H1 (cell line): Measurements from ENCODE around the gene C20orf202. TPM values are rescaled to one million over a fixed set of nuclear protein-coding genes. Genes with fewer than 3 reads are reported as not detected.

Experiments
- CBX8 ChIP-seq: fragments of 300-800, 300-1000 bp; sonication (generic); IDR thresholded peaks from 2 replicates; pipeline ENCODE4 v1.7.1; 2016; ENCODE audit warnings: low read depth, low read length, borderline replicate concordance
- POLR2AphosphoS5 ChIP-seq: IDR thresholded peaks from 2 replicates; pipeline ENCODE4 v1.6.1; 2011; ENCODE audit warnings: low read depth, low read length
- POU5F1 ChIP-seq: IDR thresholded peaks from 2 replicates; pipeline ENCODE4 v1.6.1; 2011; ENCODE audit warnings: low read depth, mild to moderate bottlenecking, low read length, moderate library complexity
- SP4 ChIP-seq: IDR thresholded peaks from 2 replicates; pipeline ENCODE4 v1.6.1; 2012; ENCODE audit warnings: low read length, inconsistent platforms
- SRF ChIP-seq: IDR thresholded peaks from 2 replicates; pipeline ENCODE4 v1.6.1; 2011; ENCODE audit warnings: mild to moderate bottlenecking, low read depth, low read length, moderate library complexity
- TCF12 ChIP-seq: IDR thresholded peaks from 2 replicates; pipeline ENCODE4 v1.6.1; 2011; ENCODE audit warnings: low read depth, mild to moderate bottlenecking, low read length
- USF2 ChIP-seq: IDR thresholded peaks from 2 replicates; pipeline ENCODE4 v1.6.1; 2011; ENCODE audit warnings: low read length, improper control_type of control experiment
- polyA plus RNA-seq, 7 experiments: library from polyadenylated mRNA; depleted of rRNA in 3 of 7; stranded (reverse) in 5 of 7; unstranded in 2 of 7; fragments of >200 nt in 5 of 7; fragments of 200-250 nt in 2 of 7; gene quantifications; 1 replicate in 5 of 7; 2 replicates in 1 of 7; 4 replicates in 1 of 7; pipeline versions ENCODE4 v1.2.1 to v1.2.3, GENCODE V29; 2011 to 2013; ENCODE audit warnings: missing spikeins in 2 of 7, mixed read lengths in 2 of 7
- total RNA-seq: library from RNA; stranded (reverse); fragmentation: NEBNext Ultra II Directional; extraction: Animal tissue kit (Norgen Biotek cat#: 25700); gene quantifications from 2 replicates; pipeline ENCODE4 v1.2.1, GENCODE V29; 2021
- TF ChIP-seq, protein P1 (sequence below): fragments of 300-600 bp; sonication (generic); IDR thresholded peaks from 2 replicates; pipeline ENCODE4 v1.7.1; 2012; ENCODE audit warnings: low read length, moderate library complexity, mild to moderate bottlenecking, inconsistent platforms; ENCODE audit not compliant: insufficient replicate concordance

The C20orf202 gene
- total and polyA plus RNA-seq, 2 of the 8 experiments (the other 6 are each of a cell fraction or from before 2014, with no cell fraction given), result 0.12 TPM; not detected in 1

- no peak for TF ChIP-seq USF2
- TF ChIP-seq POLR2AphosphoS5, result no peak
- TF ChIP-seq SRF, result no peak
- no peak for TF ChIP-seq POU5F1
- no peak for TF ChIP-seq CBX8
- TF ChIP-seq SP4, result no peak
- TF ChIP-seq TCF12, result no peak
- TF ChIP-seq, protein P1, sequence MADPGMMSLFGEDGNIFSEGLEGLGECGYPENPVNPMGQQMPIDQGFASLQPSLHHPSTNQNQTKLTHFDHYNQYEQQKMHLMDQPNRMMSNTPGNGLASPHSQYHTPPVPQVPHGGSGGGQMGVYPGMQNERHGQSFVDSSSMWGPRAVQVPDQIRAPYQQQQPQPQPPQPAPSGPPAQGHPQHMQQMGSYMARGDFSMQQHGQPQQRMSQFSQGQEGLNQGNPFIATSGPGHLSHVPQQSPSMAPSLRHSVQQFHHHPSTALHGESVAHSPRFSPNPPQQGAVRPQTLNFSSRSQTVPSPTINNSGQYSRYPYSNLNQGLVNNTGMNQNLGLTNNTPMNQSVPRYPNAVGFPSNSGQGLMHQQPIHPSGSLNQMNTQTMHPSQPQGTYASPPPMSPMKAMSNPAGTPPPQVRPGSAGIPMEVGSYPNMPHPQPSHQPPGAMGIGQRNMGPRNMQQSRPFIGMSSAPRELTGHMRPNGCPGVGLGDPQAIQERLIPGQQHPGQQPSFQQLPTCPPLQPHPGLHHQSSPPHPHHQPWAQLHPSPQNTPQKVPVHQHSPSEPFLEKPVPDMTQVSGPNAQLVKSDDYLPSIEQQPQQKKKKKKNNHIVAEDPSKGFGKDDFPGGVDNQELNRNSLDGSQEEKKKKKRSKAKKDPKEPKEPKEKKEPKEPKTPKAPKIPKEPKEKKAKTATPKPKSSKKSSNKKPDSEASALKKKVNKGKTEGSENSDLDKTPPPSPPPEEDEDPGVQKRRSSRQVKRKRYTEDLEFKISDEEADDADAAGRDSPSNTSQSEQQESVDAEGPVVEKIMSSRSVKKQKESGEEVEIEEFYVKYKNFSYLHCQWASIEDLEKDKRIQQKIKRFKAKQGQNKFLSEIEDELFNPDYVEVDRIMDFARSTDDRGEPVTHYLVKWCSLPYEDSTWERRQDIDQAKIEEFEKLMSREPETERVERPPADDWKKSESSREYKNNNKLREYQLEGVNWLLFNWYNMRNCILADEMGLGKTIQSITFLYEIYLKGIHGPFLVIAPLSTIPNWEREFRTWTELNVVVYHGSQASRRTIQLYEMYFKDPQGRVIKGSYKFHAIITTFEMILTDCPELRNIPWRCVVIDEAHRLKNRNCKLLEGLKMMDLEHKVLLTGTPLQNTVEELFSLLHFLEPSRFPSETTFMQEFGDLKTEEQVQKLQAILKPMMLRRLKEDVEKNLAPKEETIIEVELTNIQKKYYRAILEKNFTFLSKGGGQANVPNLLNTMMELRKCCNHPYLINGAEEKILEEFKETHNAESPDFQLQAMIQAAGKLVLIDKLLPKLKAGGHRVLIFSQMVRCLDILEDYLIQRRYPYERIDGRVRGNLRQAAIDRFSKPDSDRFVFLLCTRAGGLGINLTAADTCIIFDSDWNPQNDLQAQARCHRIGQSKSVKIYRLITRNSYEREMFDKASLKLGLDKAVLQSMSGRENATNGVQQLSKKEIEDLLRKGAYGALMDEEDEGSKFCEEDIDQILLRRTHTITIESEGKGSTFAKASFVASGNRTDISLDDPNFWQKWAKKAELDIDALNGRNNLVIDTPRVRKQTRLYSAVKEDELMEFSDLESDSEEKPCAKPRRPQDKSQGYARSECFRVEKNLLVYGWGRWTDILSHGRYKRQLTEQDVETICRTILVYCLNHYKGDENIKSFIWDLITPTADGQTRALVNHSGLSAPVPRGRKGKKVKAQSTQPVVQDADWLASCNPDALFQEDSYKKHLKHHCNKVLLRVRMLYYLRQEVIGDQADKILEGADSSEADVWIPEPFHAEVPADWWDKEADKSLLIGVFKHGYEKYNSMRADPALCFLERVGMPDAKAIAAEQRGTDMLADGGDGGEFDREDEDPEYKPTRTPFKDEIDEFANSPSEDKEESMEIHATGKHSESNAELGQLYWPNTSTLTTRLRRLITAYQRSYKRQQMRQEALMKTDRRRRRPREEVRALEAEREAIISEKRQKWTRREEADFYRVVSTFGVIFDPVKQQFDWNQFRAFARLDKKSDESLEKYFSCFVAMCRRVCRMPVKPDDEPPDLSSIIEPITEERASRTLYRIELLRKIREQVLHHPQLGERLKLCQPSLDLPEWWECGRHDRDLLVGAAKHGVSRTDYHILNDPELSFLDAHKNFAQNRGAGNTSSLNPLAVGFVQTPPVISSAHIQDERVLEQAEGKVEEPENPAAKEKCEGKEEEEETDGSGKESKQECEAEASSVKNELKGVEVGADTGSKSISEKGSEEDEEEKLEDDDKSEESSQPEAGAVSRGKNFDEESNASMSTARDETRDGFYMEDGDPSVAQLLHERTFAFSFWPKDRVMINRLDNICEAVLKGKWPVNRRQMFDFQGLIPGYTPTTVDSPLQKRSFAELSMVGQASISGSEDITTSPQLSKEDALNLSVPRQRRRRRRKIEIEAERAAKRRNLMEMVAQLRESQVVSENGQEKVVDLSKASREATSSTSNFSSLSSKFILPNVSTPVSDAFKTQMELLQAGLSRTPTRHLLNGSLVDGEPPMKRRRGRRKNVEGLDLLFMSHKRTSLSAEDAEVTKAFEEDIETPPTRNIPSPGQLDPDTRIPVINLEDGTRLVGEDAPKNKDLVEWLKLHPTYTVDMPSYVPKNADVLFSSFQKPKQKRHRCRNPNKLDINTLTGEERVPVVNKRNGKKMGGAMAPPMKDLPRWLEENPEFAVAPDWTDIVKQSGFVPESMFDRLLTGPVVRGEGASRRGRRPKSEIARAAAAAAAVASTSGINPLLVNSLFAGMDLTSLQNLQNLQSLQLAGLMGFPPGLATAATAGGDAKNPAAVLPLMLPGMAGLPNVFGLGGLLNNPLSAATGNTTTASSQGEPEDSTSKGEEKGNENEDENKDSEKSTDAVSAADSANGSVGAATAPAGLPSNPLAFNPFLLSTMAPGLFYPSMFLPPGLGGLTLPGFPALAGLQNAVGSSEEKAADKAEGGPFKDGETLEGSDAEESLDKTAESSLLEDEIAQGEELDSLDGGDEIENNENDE, result no peak
Observed at GRCh38 chr20:1189827-1190226, 13.4 kb upstream of the C20orf202 start (continued).
